Activated CD4-positive, alpha-beta T cell treated with anti-CD3 and anti-CD28 coated beads, Interleukin-2, amount 10 ng/mL, durations not matched to agents 24 days and 14 days (primary cell): ENCODE data around the gene LTBP1. TPM values are rescaled to one million over a fixed set of nuclear protein-coding genes. Genes with fewer than 3 reads are reported as not detected.
A peak's percentile ranks its signal among the peaks of the same experiment; 100 is the strongest.

Experiments used
- DNase-seq: peaks from one replicate; pipeline ENCODE4 v3.0.0; 2022
- H3K27ac Mint-ChIP-seq: one replicate; pipeline ENCODE4 v1.8.0; 2022; ENCODE audit warnings: mild to moderate bottlenecking, mixed read lengths
- H3K27me3 Mint-ChIP-seq: one replicate; pipeline ENCODE4 v1.8.0; 2022; ENCODE audit warnings: mixed read lengths
- H3K36me3 Mint-ChIP-seq: one replicate; pipeline ENCODE4 v1.8.0; 2022; ENCODE audit warnings: low read depth, mild to moderate bottlenecking, mixed read lengths
- H3K4me1 Mint-ChIP-seq: one replicate; pipeline ENCODE4 v1.8.0; 2021; ENCODE audit warnings: mixed read lengths
- H3K4me3 Mint-ChIP-seq: one replicate; pipeline ENCODE4 v1.8.0; 2022; ENCODE audit warnings: mild to moderate bottlenecking, moderate library complexity, mixed read lengths
- H3K9me3 Mint-ChIP-seq: one replicate; pipeline ENCODE4 v1.8.0; 2021; ENCODE audit warnings: mixed read lengths
- intact Hi-C: fragments of 100-400 bp; cut with micrococcal nuclease; formaldehyde crosslinking; loops from one replicate; pipeline ENCODE4 v1.15.1; 2023
- total RNA-seq: library from RNA; stranded (reverse); gene quantifications from 2 replicates; pipeline ENCODE4 v1.2.3, GENCODE V29; 2022

Gene LTBP1
- total RNA-seq, 1 donor from 2014 or later = 0.21 TPM

- no peaks in the 10 kb centered on the region for H3K4me1 Mint-ChIP-seq
- DNase-seq = no peak
- H3K27ac Mint-ChIP-seq = no peak overlapping the region
- peaks cover 1% of the 10 kb centered on the region for H3K27me3 Mint-ChIP-seq
- no peak overlapping the region for H3K4me3 Mint-ChIP-seq
- H3K36me3 Mint-ChIP-seq = no peaks in the 10 kb centered on the region
- no peaks in the 10 kb centered on the region for H3K9me3 Mint-ChIP-seq
- intact Hi-C loops = no loop called here
Measured at GRCh38 chr2:33392366-33392765, 445.6 kb downstream of the LTBP1 start.

- H3K36me3 Mint-ChIP-seq = no peaks in the 10 kb centered on the region
- no peaks in the 10 kb centered on the region for H3K9me3 Mint-ChIP-seq
- no peak for DNase-seq
- H3K27me3 Mint-ChIP-seq = peaks cover 6% of the 10 kb centered on the region
- H3K4me1 Mint-ChIP-seq = no peaks in the 10 kb centered on the region
- H3K4me3 Mint-ChIP-seq = no peak overlapping the region
- intact Hi-C loops = no loop called here
- no peak overlapping the region for H3K27ac Mint-ChIP-seq
Measured at GRCh38 chr2:33395034-33395433, 448.3 kb downstream of the LTBP1 start.

- DNase-seq = peak; percentile 84
- intact Hi-C loops = no loop called here
- Mint-ChIP-seq H3K9me3 (no peaks in the 10 kb centered on the region), H3K36me3 (no peaks in the 10 kb centered on the region), H3K27me3 (peaks cover 6% of the 10 kb centered on the region), H3K27ac (no peak overlapping the region), H3K4me3 (no peak overlapping the region), H3K4me1 (no peaks in the 10 kb centered on the region)
Measured at GRCh38 chr2:33395655-33396249, 449.0 kb downstream of the LTBP1 start.

- Mint-ChIP-seq H3K27ac (no peak overlapping the region), H3K4me1 (no peaks in the 10 kb centered on the region), H3K4me3 (no peak overlapping the region), H3K27me3 (peaks cover 6% of the 10 kb centered on the region), H3K9me3 (no peaks in the 10 kb centered on the region), H3K36me3 (no peaks in the 10 kb centered on the region)
- intact Hi-C loops = no loop called here
- DNase-seq = no peak
Measured at GRCh38 chr2:33404321-33404720, 457.6 kb downstream of the LTBP1 start.

GRCh38 chr2:33406622-33407021, 459.9 kb downstream of the LTBP1 start:
- H3K9me3 Mint-ChIP-seq = no peaks in the 10 kb centered on the region
- no peak overlapping the region for H3K27ac Mint-ChIP-seq
- DNase-seq = no peak
- H3K4me3 Mint-ChIP-seq = no peak overlapping the region
- no peaks in the 10 kb centered on the region for H3K36me3 Mint-ChIP-seq
- no peaks in the 10 kb centered on the region for H3K4me1 Mint-ChIP-seq
- intact Hi-C loops = no loop called here
- H3K27me3 Mint-ChIP-seq = peaks cover 6% of the 10 kb centered on the region

GRCh38 chr2:33408109-33408508, 461.4 kb downstream of the LTBP1 start:
- no peaks in the 10 kb centered on the region for H3K36me3 Mint-ChIP-seq
- no peaks in the 10 kb centered on the region for H3K9me3 Mint-ChIP-seq
- H3K4me3 Mint-ChIP-seq = no peak overlapping the region
- DNase-seq = no peak
- no peak overlapping the region for H3K27ac Mint-ChIP-seq
- peaks cover 9% of the 10 kb centered on the region for H3K27me3 Mint-ChIP-seq
- H3K4me1 Mint-ChIP-seq = no peaks in the 10 kb centered on the region
- intact Hi-C loops = no loop called here

GRCh38 chr2:33409417-33409955, 462.7 kb downstream of the LTBP1 start:
- DNase-seq = no peak
- Mint-ChIP-seq H3K9me3 (no peaks in the 10 kb centered on the region), H3K36me3 (no peaks in the 10 kb centered on the region), H3K4me1 (no peaks in the 10 kb centered on the region), H3K4me3 (no peak overlapping the region), H3K27me3 (peaks cover 11% of the 10 kb centered on the region), H3K27ac (no peak overlapping the region)
- intact Hi-C loops = no loop called here

GRCh38 chr2:33411765-33412164, 465.0 kb downstream of the LTBP1 start:
- Mint-ChIP-seq H3K4me1 (no peaks in the 10 kb centered on the region), H3K27me3 (peaks cover 11% of the 10 kb centered on the region), H3K27ac (no peak overlapping the region), H3K9me3 (no peaks in the 10 kb centered on the region), H3K4me3 (no peak overlapping the region), H3K36me3 (no peaks in the 10 kb centered on the region)
- intact Hi-C loops = no loop called here
- DNase-seq = no peak

- H3K36me3 Mint-ChIP-seq = no peaks in the 10 kb centered on the region
- intact Hi-C loops = no loop called here
- H3K27me3 Mint-ChIP-seq = peaks cover 14% of the 10 kb centered on the region
- DNase-seq = peak; percentile 53
- no peak overlapping the region for H3K27ac Mint-ChIP-seq
- H3K4me3 Mint-ChIP-seq = no peak overlapping the region
- H3K4me1 Mint-ChIP-seq = no peaks in the 10 kb centered on the region
- H3K9me3 Mint-ChIP-seq = no peaks in the 10 kb centered on the region
Measured at GRCh38 chr2:33412920-33413319, 466.2 kb downstream of the LTBP1 start.

GRCh38 chr2:33419581-33420200, 472.9 kb downstream of the LTBP1 start:
- Mint-ChIP-seq H3K27me3 (peaks cover 3% of the 10 kb centered on the region), H3K4me1 (no peaks in the 10 kb centered on the region)
- intact Hi-C loops = no loop called here

GRCh38 chr2:33420726-33421125, 474.0 kb downstream of the LTBP1 start:
- DNase-seq = no peak
- Mint-ChIP-seq H3K4me3 (no peak overlapping the region), H3K27me3 (peaks cover 3% of the 10 kb centered on the region), H3K36me3 (no peaks in the 10 kb centered on the region), H3K9me3 (no peaks in the 10 kb centered on the region), H3K27ac (no peak overlapping the region), H3K4me1 (no peaks in the 10 kb centered on the region)
- intact Hi-C loops = no loop called here

More at GRCh38 chr2:33419581-33420200, 472.9 kb downstream of the LTBP1 start:
- Mint-ChIP-seq H3K4me3 (no peak overlapping the region), H3K27ac (no peak overlapping the region), H3K9me3 (no peaks in the 10 kb centered on the region), H3K36me3 (no peaks in the 10 kb centered on the region)
- DNase-seq = peak; percentile 47

- no peak overlapping the region for H3K4me3 Mint-ChIP-seq
- no peaks in the 10 kb centered on the region for H3K36me3 Mint-ChIP-seq
- H3K27me3 Mint-ChIP-seq = peaks cover 3% of the 10 kb centered on the region
- no peak overlapping the region for H3K27ac Mint-ChIP-seq
- H3K9me3 Mint-ChIP-seq = no peaks in the 10 kb centered on the region
- no peak for DNase-seq
- H3K4me1 Mint-ChIP-seq = peaks cover 2% of the 10 kb centered on the region
- intact Hi-C loops = no loop called here
Measured at GRCh38 chr2:33421820-33422219, 475.1 kb downstream of the LTBP1 start.

- no peak overlapping the region for H3K27ac Mint-ChIP-seq
- intact Hi-C loops = no loop called here
- no peak overlapping the region for H3K4me3 Mint-ChIP-seq
- DNase-seq = no peak
- H3K36me3 Mint-ChIP-seq = no peaks in the 10 kb centered on the region
- no peaks in the 10 kb centered on the region for H3K9me3 Mint-ChIP-seq
- H3K27me3 Mint-ChIP-seq = no peaks in the 10 kb centered on the region
- H3K4me1 Mint-ChIP-seq = peaks cover 2% of the 10 kb centered on the region
Measured at GRCh38 chr2:33425161-33425560, 478.4 kb downstream of the LTBP1 start.

- H3K4me1 Mint-ChIP-seq = peaks cover 2% of the 10 kb centered on the region
- H3K4me3 Mint-ChIP-seq = no peak overlapping the region
- no peaks in the 10 kb centered on the region for H3K9me3 Mint-ChIP-seq
- DNase-seq = no peak
- H3K27me3 Mint-ChIP-seq = no peaks in the 10 kb centered on the region
- intact Hi-C loops = no loop called here
- no peak overlapping the region for H3K27ac Mint-ChIP-seq
- no peaks in the 10 kb centered on the region for H3K36me3 Mint-ChIP-seq
Measured at GRCh38 chr2:33425586-33426031, 478.9 kb downstream of the LTBP1 start.
